HL-60 (cell line): Measurements from ENCODE around the gene EFCAB8.

Experiments used
- GABPA ChIP-seq: IDR thresholded peaks from 2 replicates; pipeline ENCODE4 v1.6.1; 2012; ENCODE audit warnings: low read depth
- POLR2AphosphoS5 ChIP-seq: IDR thresholded peaks from 2 replicates; pipeline ENCODE4 v1.6.1; 2012; ENCODE audit warnings: low read depth
- TF ChIP-seq, protein P1 (sequence below): IDR thresholded peaks from one replicate; pipeline ENCODE4 v1.5.1; 2011; ENCODE audit warnings: low read length, control low read depth, inconsistent platforms; ENCODE audit not compliant: insufficient read depth
- TF ChIP-seq, protein P2 (sequence below): IDR thresholded peaks from 2 replicates; pipeline ENCODE4 v1.6.1; 2012; ENCODE audit warnings: low read depth; ENCODE audit not compliant: insufficient replicate concordance

- TF ChIP-seq, protein P1, sequence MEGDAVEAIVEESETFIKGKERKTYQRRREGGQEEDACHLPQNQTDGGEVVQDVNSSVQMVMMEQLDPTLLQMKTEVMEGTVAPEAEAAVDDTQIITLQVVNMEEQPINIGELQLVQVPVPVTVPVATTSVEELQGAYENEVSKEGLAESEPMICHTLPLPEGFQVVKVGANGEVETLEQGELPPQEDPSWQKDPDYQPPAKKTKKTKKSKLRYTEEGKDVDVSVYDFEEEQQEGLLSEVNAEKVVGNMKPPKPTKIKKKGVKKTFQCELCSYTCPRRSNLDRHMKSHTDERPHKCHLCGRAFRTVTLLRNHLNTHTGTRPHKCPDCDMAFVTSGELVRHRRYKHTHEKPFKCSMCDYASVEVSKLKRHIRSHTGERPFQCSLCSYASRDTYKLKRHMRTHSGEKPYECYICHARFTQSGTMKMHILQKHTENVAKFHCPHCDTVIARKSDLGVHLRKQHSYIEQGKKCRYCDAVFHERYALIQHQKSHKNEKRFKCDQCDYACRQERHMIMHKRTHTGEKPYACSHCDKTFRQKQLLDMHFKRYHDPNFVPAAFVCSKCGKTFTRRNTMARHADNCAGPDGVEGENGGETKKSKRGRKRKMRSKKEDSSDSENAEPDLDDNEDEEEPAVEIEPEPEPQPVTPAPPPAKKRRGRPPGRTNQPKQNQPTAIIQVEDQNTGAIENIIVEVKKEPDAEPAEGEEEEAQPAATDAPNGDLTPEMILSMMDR = no peak
- TF ChIP-seq POLR2AphosphoS5 (no peak), GABPA (no peak)
- TF ChIP-seq, protein P2, sequence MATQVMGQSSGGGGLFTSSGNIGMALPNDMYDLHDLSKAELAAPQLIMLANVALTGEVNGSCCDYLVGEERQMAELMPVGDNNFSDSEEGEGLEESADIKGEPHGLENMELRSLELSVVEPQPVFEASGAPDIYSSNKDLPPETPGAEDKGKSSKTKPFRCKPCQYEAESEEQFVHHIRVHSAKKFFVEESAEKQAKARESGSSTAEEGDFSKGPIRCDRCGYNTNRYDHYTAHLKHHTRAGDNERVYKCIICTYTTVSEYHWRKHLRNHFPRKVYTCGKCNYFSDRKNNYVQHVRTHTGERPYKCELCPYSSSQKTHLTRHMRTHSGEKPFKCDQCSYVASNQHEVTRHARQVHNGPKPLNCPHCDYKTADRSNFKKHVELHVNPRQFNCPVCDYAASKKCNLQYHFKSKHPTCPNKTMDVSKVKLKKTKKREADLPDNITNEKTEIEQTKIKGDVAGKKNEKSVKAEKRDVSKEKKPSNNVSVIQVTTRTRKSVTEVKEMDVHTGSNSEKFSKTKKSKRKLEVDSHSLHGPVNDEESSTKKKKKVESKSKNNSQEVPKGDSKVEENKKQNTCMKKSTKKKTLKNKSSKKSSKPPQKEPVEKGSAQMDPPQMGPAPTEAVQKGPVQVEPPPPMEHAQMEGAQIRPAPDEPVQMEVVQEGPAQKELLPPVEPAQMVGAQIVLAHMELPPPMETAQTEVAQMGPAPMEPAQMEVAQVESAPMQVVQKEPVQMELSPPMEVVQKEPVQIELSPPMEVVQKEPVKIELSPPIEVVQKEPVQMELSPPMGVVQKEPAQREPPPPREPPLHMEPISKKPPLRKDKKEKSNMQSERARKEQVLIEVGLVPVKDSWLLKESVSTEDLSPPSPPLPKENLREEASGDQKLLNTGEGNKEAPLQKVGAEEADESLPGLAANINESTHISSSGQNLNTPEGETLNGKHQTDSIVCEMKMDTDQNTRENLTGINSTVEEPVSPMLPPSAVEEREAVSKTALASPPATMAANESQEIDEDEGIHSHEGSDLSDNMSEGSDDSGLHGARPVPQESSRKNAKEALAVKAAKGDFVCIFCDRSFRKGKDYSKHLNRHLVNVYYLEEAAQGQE = no peak
These were observed 29.3 kb upstream of the EFCAB8 start for GRCh38 chr20:32829311-32830005.
